ENCODE measurements around the gene EIF5B. TPM values are rescaled to one million over a fixed set of nuclear protein-coding genes. Genes with fewer than 3 reads are reported as not detected.

The EIF5B gene
- total and polyA plus RNA-seq, 2 of the 8 experiments (the other 6 are each of a cell fraction or from before 2014, with no cell fraction given): 10.7 to 64.5 TPM

GRCh38 chr2:99337113-99338028 lies at the start of gene EIF5B (continued):
- TF ChIP-seq KDM4A (IDR thresholded peaks at IDR 0.05; ENCODE audit: low read depth, low read length, severe bottlenecking): peak; percentile 74
- TF ChIP-seq ASH2L (IDR thresholded peaks at IDR 0.05; ENCODE audit: low read length): peak; percentile 75
- TF ChIP-seq SIRT6 (IDR thresholded peaks at IDR 0.05; ENCODE audit: low read length): no peak
- peak; percentile 80 for TF ChIP-seq NRF1 (IDR thresholded peaks at IDR 0.05; ENCODE audit: low read depth, low read length)
- TF ChIP-seq MAX (IDR thresholded peaks at IDR 0.05): peak; percentile 56; the same call in 1 of the 2 replicates
- TF ChIP-seq RAD21 (IDR thresholded peaks at IDR 0.05 in 1 of 2, conservative IDR thresholded peaks at IDR 0.05 in 1 of 2; ENCODE audit: low read depth in 2 of 2, low read length in 2 of 2): 0 out of 4 replicates have a peak, but pooled peaks of 1 of the 2 experiments have one; percentile 4
- peak; percentile 85 for TF ChIP-seq TBP (IDR thresholded peaks at IDR 0.05; ENCODE audit: low read depth, low read length)
- TF ChIP-seq TAF1 (IDR thresholded peaks at IDR 0.05; ENCODE audit: low read depth, low read length): peak; percentile 77
- no peak for TF ChIP-seq JUN (IDR thresholded peaks at IDR 0.05; ENCODE audit: low read depth, low read length)
- peak; percentile 77 for TF ChIP-seq CREB1 (IDR thresholded peaks at IDR 0.05)
- peak; percentile 72; the same call in 1 of the 2 replicates for TF ChIP-seq SP2 (IDR thresholded peaks at IDR 0.05; ENCODE audit: low read length)
- TF ChIP-seq POLR2AphosphoS5 (IDR thresholded peaks at IDR 0.05; ENCODE audit: low read depth, low read length): 0 out of 2 replicates have a peak, but pooled peaks have one; percentile 49
- peak; percentile 72 for TF ChIP-seq PHF8 (conservative IDR thresholded peaks at IDR 0.05; ENCODE audit: low read depth, low read length)
- TF ChIP-seq, protein P1, sequence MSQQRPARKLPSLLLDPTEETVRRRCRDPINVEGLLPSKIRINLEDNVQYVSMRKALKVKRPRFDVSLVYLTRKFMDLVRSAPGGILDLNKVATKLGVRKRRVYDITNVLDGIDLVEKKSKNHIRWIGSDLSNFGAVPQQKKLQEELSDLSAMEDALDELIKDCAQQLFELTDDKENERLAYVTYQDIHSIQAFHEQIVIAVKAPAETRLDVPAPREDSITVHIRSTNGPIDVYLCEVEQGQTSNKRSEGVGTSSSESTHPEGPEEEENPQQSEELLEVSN (IDR thresholded peaks at IDR 0.05): peak; percentile 74
- peak; percentile 41; the same call in 1 of the 2 replicates for TF ChIP-seq EGR1 (IDR thresholded peaks at IDR 0.05; ENCODE audit: borderline replicate concordance, low read depth, low read length)
- TF ChIP-seq CBX5 (IDR thresholded peaks at IDR 0.05; ENCODE audit: low read depth, low read length): no peak
- peak in 1 of 2 experiments; percentile 68; a peak in 1 of 3 replicates for TF ChIP-seq POLR2A (IDR thresholded peaks at IDR 0.05; ENCODE audit: control extremely low read depth in 1 of 2, low read depth in 2 of 2, low read length in 2 of 2)
- peak; percentile 95 for TF ChIP-seq BACH1 (IDR thresholded peaks at IDR 0.05; ENCODE audit: low read length)
- TF ChIP-seq, protein P2, sequence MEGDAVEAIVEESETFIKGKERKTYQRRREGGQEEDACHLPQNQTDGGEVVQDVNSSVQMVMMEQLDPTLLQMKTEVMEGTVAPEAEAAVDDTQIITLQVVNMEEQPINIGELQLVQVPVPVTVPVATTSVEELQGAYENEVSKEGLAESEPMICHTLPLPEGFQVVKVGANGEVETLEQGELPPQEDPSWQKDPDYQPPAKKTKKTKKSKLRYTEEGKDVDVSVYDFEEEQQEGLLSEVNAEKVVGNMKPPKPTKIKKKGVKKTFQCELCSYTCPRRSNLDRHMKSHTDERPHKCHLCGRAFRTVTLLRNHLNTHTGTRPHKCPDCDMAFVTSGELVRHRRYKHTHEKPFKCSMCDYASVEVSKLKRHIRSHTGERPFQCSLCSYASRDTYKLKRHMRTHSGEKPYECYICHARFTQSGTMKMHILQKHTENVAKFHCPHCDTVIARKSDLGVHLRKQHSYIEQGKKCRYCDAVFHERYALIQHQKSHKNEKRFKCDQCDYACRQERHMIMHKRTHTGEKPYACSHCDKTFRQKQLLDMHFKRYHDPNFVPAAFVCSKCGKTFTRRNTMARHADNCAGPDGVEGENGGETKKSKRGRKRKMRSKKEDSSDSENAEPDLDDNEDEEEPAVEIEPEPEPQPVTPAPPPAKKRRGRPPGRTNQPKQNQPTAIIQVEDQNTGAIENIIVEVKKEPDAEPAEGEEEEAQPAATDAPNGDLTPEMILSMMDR (IDR thresholded peaks at IDR 0.05; ENCODE audit: control extremely low read depth in 1 of 3, insufficient read depth in 1 of 3, low read depth in 1 of 3, low read length in 3 of 3): peak; percentile 75 to 79 (median 78)

Measured in H1 (cell line).